ENCODE data around the gene POU1F1.
"Not testable (repeated sequence)": the region's sequence is repeated elsewhere in the genome, so short reads cannot be mapped to it uniquely, and the experiment has no call there.

The POU1F1 gene

GRCh38 chr3:87248831-87249230 is 27.6 kb downstream of the POU1F1 start:
- DNase-seq = no peak

- DNase-seq = not testable (repeated sequence)
Measured at GRCh38 chr3:87248231-87248630, 28.2 kb downstream of the POU1F1 start.

- DNase-seq = no peak
Measured at GRCh38 chr3:87247430-87247773, 29.0 kb downstream of the POU1F1 start.

- DNase-seq = no peak
Measured at GRCh38 chr3:87246662-87247429, 29.5 kb downstream of the POU1F1 start.

- DNase-seq = no peak
Measured at GRCh38 chr3:87236093-87236492, 40.3 kb downstream of the POU1F1 start.

- no peak for DNase-seq
Measured at GRCh38 chr3:87233805-87234204, 42.6 kb downstream of the POU1F1 start.

GRCh38 chr3:87229113-87229512 is 47.3 kb downstream of the POU1F1 start:
- no peak for DNase-seq

- DNase-seq = no peak
Measured at GRCh38 chr3:87228316-87228715, 48.1 kb downstream of the POU1F1 start.

GRCh38 chr3:87227835-87228144 is 48.6 kb downstream of the POU1F1 start:
- no peak for DNase-seq

GRCh38 chr3:87227104-87227834 is 49.1 kb downstream of the POU1F1 start, which contains the start of gene CHMP2B:
CHMP2B (plus strand) TSS chr3:87227309; CDS start chr3:87227523, 214 bp downstream.
- DNase-seq = peak; percentile 83 to 91 (median 86)

GRCh38 chr3:87225659-87226058 is 50.7 kb downstream of the POU1F1 start:
- DNase-seq = no peak

- no peak for DNase-seq
Measured at GRCh38 chr3:87219611-87220010, 56.8 kb downstream of the POU1F1 start.

GRCh38 chr3:87218560-87218959 is 57.8 kb downstream of the POU1F1 start:
- no peak for DNase-seq
